ENCODE measurements around the gene CHD5.

Gene CHD5

DNA sequence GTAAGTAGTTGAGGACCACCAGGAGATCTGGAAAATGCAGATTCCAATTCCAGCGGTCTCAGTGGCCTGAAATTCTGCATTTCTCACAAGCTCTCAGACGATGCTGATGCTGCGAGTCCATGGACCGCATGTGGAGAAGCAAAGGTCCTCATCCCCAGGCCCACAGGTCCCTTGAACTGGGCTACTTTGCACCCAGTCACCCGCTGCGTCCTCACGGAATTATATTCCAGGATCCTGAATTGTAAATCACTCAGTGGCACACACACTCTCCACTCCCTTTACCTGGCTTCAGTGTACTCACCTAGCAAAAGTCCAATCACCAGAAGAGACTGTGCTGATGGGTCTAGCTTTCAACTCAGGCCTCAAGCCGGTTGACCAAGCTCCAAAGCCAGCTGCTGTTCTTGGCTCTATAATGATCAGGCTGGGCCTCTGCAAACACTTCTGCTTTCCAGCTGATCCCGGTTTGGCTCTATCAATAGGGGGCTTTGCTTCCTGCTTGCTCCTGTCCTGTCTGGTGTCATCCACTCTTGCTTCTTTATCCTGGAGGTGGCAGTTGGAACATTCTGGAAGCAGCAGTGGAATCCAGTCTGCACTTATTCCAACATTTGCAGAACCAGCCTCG is 20.2 kb upstream of the CHD5 start:
- Histone ChIP-seq H3K4me2 (ENCODE audit: low read length, poor library complexity, severe bottlenecking) (peak overlapping the region; percentile 70), H2BK5ac (ENCODE audit: low read depth, low read length, poor library complexity, severe bottlenecking) (peak overlapping the region; percentile 37), H3K27me3 (ENCODE audit: control insufficient read depth in 1 of 2, insufficient read depth in 1 of 2, low read length in 2 of 2) (no peaks in the 10 kb centered on the region), H3K4me3 (ENCODE audit: insufficient read depth in 1 of 2, low read depth in 1 of 2, low read length in 2 of 2) (peak overlapping the region; percentile 15 to 95), H2BK120ac (ENCODE audit: low read depth, low read length) (peak overlapping the region; percentile 45), H2AK5ac (ENCODE audit: low read length, severe bottlenecking) (peak overlapping the region; percentile 13), H2AFZ (ENCODE audit: low read depth, low read length) (peak overlapping the region; percentile 85), H3K14ac (ENCODE audit: low read length in 2 of 2) (no peak overlapping the region), H3K23ac (ENCODE audit: low read length in 2 of 2) (no peak overlapping the region), H3K4me1 (ENCODE audit: control insufficient read depth, insufficient read depth, low read depth, low read length) (peaks cover 15% of the 10 kb centered on the region), H4K91ac (ENCODE audit: low read length) (peak overlapping the region; percentile 81), H3K4ac (ENCODE audit: low read depth in 1 of 2, low read length in 2 of 2) (peak overlapping the region; percentile 93 to 96), H3K27ac (ENCODE audit: low read length, poor library complexity, severe bottlenecking) (peak overlapping the region; percentile 65), H3K9ac (ENCODE audit: low read length) (peak overlapping the region; percentile 98), H2BK12ac (ENCODE audit: low read length in 2 of 2) (peak overlapping the region in 1 of 2 experiments; percentile 47), H2BK15ac (ENCODE audit: low read depth, poor library complexity, severe bottlenecking) (no peak overlapping the region), H3K36me3 (ENCODE audit: control insufficient read depth in 1 of 2, insufficient read depth in 2 of 2, low read depth in 1 of 2, low read length in 2 of 2) (peaks cover 10 to 17% of the 10 kb centered on the region in 2 experiments), H3K9me3 (ENCODE audit: control insufficient read depth, low read length) (no peaks in the 10 kb centered on the region), H3K18ac (ENCODE audit: low read depth in 1 of 2, low read length in 2 of 2) (peak overlapping the region; percentile 67 to 82), H3K79me1 (replicated peaks; ENCODE audit: low read length, poor library complexity, severe bottlenecking) (peaks cover 2% of the 10 kb centered on the region), H4K8ac (ENCODE audit: low read length) (peak overlapping the region; percentile 86)
- DNase-seq, result no peak
- 74% methylated on average over 10 of the region's 10 CpGs for WGBS

DNA sequence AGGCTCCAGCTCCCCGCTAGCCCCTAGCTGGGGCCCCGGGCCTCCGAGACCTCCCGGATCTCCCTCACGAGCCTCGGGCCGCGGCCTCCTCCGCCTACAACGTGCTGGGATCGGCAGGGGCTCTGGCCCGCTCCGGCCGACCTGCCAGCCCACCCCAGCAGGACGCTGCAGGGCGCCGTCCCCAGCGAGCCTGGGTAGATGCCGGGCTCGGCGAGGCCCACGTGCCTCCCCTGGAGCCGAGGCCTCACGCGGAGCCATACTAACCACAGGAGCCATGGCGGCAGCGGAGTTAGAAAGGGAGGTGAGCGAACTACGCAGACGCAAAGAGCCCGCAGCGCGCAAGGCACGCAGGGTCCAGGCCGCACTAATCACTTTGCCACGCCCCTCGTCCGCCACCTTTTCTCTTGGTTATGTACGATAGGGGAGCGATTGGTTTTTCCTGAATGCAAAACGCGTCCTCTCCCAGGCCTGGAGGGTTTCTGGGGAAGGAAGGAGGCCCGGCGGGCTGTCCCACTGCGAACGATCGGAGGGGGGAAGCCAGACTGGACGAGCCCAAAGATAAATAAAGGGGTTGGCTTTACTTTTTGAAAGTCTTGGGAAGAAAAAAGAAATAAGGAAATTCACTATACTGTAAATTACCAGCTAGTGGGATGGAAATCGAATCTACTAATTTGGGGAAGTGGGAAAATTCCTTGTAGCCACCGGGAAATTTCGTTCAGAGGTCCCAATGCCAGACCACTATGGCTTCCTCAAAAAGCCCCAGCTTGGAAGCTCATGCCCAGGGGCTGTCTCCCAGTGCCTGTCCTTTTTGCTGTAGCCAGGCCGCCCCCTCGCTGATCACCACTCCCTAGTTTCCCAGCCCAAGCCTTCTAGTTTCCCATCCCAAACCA is 19.4 kb upstream of the CHD5 start, which contains the start of gene RPL22:
Gene RPL22 (minus strand): TSS at position 298 of the 890 bp plus-strand sequence. CDS start 22 bp downstream, at position 276.
- peaks cover 11% of the 10 kb centered on the region for H3K4me1 ChIP-seq (ENCODE audit: control insufficient read depth, insufficient read depth, low read depth, low read length)
- peak within 1 kb of the TSS; percentile 92 for H4K8ac ChIP-seq (ENCODE audit: low read length)
- H4K91ac ChIP-seq (ENCODE audit: low read length), result peak within 1 kb of the TSS; percentile 90
- H3K23ac ChIP-seq (ENCODE audit: low read length in 2 of 2), result peak within 1 kb of the TSS in 1 of 2 experiments; percentile 23
- peak within 1 kb of the TSS; percentile 95 to 98 for H3K18ac ChIP-seq (ENCODE audit: low read depth in 1 of 2, low read length in 2 of 2)
- peak within 1 kb of the TSS; percentile 76 to 97 for H3K14ac ChIP-seq (ENCODE audit: low read length in 2 of 2)
- peaks cover 15 to 21% of the 10 kb centered on the region in 2 experiments for H3K36me3 ChIP-seq (ENCODE audit: control insufficient read depth in 1 of 2, insufficient read depth in 2 of 2, low read depth in 1 of 2, low read length in 2 of 2)
- H2BK120ac ChIP-seq (ENCODE audit: low read depth, low read length), result peak within 1 kb of the TSS; percentile 45
- peak within 1 kb of the TSS; percentile 77 for H2BK15ac ChIP-seq (ENCODE audit: low read depth, poor library complexity, severe bottlenecking)
- peak within 1 kb of the TSS; percentile 65 for H3K27ac ChIP-seq (ENCODE audit: low read length, poor library complexity, severe bottlenecking)
- H3K79me1 ChIP-seq (replicated peaks; ENCODE audit: low read length, poor library complexity, severe bottlenecking), result peaks cover 2% of the 10 kb centered on the region
- H2BK5ac ChIP-seq (ENCODE audit: low read depth, low read length, poor library complexity, severe bottlenecking), result peak within 1 kb of the TSS; percentile 66
- H2AK5ac ChIP-seq (ENCODE audit: low read length, severe bottlenecking), result peak within 1 kb of the TSS; percentile 21
- peak within 1 kb of the TSS in 1 of 2 experiments; percentile 47 for H2BK12ac ChIP-seq (ENCODE audit: low read length in 2 of 2)
- H3K4me2 ChIP-seq (ENCODE audit: low read length, poor library complexity, severe bottlenecking), result peak within 1 kb of the TSS; percentile 70
- peak within 1 kb of the TSS; percentile 95 to 99 for H3K4me3 ChIP-seq (ENCODE audit: insufficient read depth in 1 of 2, low read depth in 1 of 2, low read length in 2 of 2)
- H3K27me3 ChIP-seq (ENCODE audit: control insufficient read depth in 1 of 2, insufficient read depth in 1 of 2, low read length in 2 of 2), result no peaks in the 10 kb centered on the region
- WGBS, result under 1% methylated on average over 53 of the region's 53 CpGs
- DNase-seq, result peak; percentile 99
- peak within 1 kb of the TSS; percentile 93 to 96 for H3K4ac ChIP-seq (ENCODE audit: low read depth in 1 of 2, low read length in 2 of 2)
- H3K9ac ChIP-seq (ENCODE audit: low read length), result peak within 1 kb of the TSS; percentile 98
- H3K9me3 ChIP-seq (ENCODE audit: control insufficient read depth, low read length), result no peaks in the 10 kb centered on the region
- H2AFZ ChIP-seq (ENCODE audit: low read depth, low read length), result peak within 1 kb of the TSS; percentile 92

DNA sequence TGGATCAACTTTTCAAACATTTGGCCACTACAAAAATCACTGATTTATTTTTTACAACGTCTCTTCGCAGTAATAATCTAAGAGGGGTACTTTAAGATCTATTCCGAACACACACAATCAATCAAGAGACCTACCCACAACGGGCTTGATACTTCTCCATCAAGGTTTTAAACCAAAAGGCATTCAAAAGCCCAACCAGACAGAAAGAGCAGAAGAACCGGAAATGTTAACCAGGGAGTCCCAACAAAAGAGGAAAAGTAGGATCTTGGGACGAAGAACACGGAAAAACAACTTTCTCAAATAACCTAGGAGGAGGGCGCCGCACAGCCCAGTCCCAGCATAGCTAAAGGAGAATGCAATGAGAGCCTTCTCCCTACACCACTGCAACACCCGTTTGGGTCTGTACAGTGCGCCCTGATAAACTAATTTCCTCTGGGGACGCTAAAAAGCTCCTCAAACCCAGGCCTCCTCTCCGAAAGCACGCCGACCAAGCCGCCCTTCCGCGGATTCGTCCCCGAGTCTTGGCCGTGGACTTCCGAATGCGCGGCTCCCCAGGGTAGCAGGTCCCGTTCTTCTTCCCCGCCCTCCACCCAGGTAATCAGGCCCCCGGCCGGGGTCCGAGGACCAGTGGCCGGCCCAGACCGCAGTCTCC is 18.7 kb upstream of the CHD5 start:
- Histone ChIP-seq H3K27ac (ENCODE audit: low read length, poor library complexity, severe bottlenecking) (peak overlapping the region; percentile 58), H4K8ac (ENCODE audit: low read length) (peak overlapping the region; percentile 92), H2BK120ac (ENCODE audit: low read depth, low read length) (peak overlapping the region; percentile 39), H3K4me1 (ENCODE audit: control insufficient read depth, insufficient read depth, low read depth, low read length) (peaks cover 11% of the 10 kb centered on the region), H2BK15ac (ENCODE audit: low read depth, poor library complexity, severe bottlenecking) (peak overlapping the region; percentile 77), H3K9ac (ENCODE audit: low read length) (peak overlapping the region; percentile 98), H3K18ac (ENCODE audit: low read depth in 1 of 2, low read length in 2 of 2) (peak overlapping the region; percentile 95 to 98), H3K4me3 (ENCODE audit: insufficient read depth in 1 of 2, low read depth in 1 of 2, low read length in 2 of 2) (peak overlapping the region; percentile 95 to 99), H2AK5ac (ENCODE audit: low read length, severe bottlenecking) (peak overlapping the region; percentile 21), H3K79me1 (replicated peaks; ENCODE audit: low read length, poor library complexity, severe bottlenecking) (peaks cover 6% of the 10 kb centered on the region), H2AFZ (ENCODE audit: low read depth, low read length) (peak overlapping the region; percentile 92), H3K9me3 (ENCODE audit: control insufficient read depth, low read length) (no peaks in the 10 kb centered on the region), H2BK12ac (ENCODE audit: low read length in 2 of 2) (no peak overlapping the region), H3K14ac (ENCODE audit: low read length in 2 of 2) (peak overlapping the region; percentile 76 to 97), H3K4ac (ENCODE audit: low read depth in 1 of 2, low read length in 2 of 2) (peak overlapping the region; percentile 39 to 56), H3K4me2 (ENCODE audit: low read length, poor library complexity, severe bottlenecking) (peak overlapping the region; percentile 60), H3K23ac (ENCODE audit: low read length in 2 of 2) (no peak overlapping the region), H2BK5ac (ENCODE audit: low read depth, low read length, poor library complexity, severe bottlenecking) (peak overlapping the region; percentile 66), H4K91ac (ENCODE audit: low read length) (peak overlapping the region; percentile 90), H3K27me3 (ENCODE audit: control insufficient read depth in 1 of 2, insufficient read depth in 1 of 2, low read length in 2 of 2) (no peaks in the 10 kb centered on the region), H3K36me3 (ENCODE audit: control insufficient read depth in 1 of 2, insufficient read depth in 2 of 2, low read depth in 1 of 2, low read length in 2 of 2) (peaks cover 22 to 29% of the 10 kb centered on the region in 2 experiments)
- DNase-seq, result peak; percentile 44
- WGBS, result 1% methylated on average over 30 of the region's 31 CpGs
